Germinal center (tissue), 1 donor: ENCODE results near the gene POLD3.

Source experiments
- DNase-seq: peaks from one replicate; pipeline ENCODE4 v3.0.0; 2012; ENCODE audit warnings: mixed read lengths, low spot score

POLD3 gene

GRCh38 chr11:74592441-74593362 lies at the start of gene POLD3:
POLD3 (plus strand) TSS chr11:74592582; CDS start chr11:74592659, 77 bp downstream.
- DNase-seq, result peak; percentile 76

GRCh38 chr11:74543991-74544390 lies 48.4 kb upstream of the POLD3 start:
- no peak for DNase-seq

GRCh38 chr11:74546752-74547151 lies 45.6 kb upstream of the POLD3 start:
- no peak for DNase-seq

GRCh38 chr11:74550991-74551753 lies 41.2 kb upstream of the POLD3 start:
- DNase-seq, result no peak

- DNase-seq, result no peak
Observed at GRCh38 chr11:74551754-74552145, 40.6 kb upstream of the POLD3 start.

GRCh38 chr11:74557526-74557925 lies 34.9 kb upstream of the POLD3 start:
- no peak for DNase-seq

- DNase-seq, result no peak
Observed at GRCh38 chr11:74559110-74559933, 33.1 kb upstream of the POLD3 start.

GRCh38 chr11:74559934-74560309 lies 32.5 kb upstream of the POLD3 start:
- no peak for DNase-seq

GRCh38 chr11:74566146-74566960 lies 26.0 kb upstream of the POLD3 start:
- no peak for DNase-seq

- no peak for DNase-seq
Observed at GRCh38 chr11:74568028-74568427, 24.4 kb upstream of the POLD3 start.

- DNase-seq, result peak; percentile 48
Observed at GRCh38 chr11:74570266-74571061, 21.9 kb upstream of the POLD3 start.

GRCh38 chr11:74571062-74571399 lies 21.4 kb upstream of the POLD3 start:
- no peak for DNase-seq

GRCh38 chr11:74572349-74572748 lies 20.0 kb upstream of the POLD3 start:
- no peak for DNase-seq

- DNase-seq, result no peak
Observed at GRCh38 chr11:74574563-74574962, 17.8 kb upstream of the POLD3 start.

GRCh38 chr11:74575999-74576398 lies 16.4 kb upstream of the POLD3 start:
- no peak for DNase-seq

- DNase-seq, result no peak
Observed at GRCh38 chr11:74577181-74577580, 15.2 kb upstream of the POLD3 start.

GRCh38 chr11:74577624-74578396 lies 14.6 kb upstream of the POLD3 start:
- no peak for DNase-seq

- no peak for DNase-seq
Observed at GRCh38 chr11:74579577-74580270, 12.7 kb upstream of the POLD3 start.

GRCh38 chr11:74581954-74582547 lies 10.3 kb upstream of the POLD3 start:
- no peak for DNase-seq
